Activated CD4-positive, alpha-beta T cell treated with anti-CD3 and anti-CD28 coated beads, Interleukin-2, Interleukin-6, amounts not matched to agents 100 ng/mL and 50 ng/mL, durations not matched to agents 16 hours and 8 hours (primary cell): ENCODE results near the gene ATP10A.

Experiments used
- DNase-seq: peaks from one replicate; pipeline ENCODE4 v3.0.0-alpha.2; 2020

Gene ATP10A

DNA sequence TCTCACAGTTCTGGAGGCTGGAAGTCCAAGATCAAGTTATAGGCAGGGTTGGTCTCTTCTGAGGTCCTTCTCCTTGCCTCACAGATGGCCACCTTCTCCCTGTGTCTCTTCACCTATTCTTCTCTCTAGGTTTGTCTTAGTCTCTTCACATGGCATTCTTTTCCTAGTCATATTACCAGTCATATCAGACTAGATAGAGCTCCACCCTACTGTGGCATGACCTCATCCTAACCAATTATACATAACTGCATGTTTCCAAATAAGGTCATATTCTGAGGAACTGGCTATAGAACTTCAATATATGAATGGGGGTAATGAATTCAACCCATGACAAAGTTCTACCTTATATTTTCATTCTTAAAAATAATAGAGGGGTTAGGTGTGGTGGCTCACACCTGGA, 227.9 kb downstream of the ATP10A start:
- no peak for DNase-seq

DNA sequence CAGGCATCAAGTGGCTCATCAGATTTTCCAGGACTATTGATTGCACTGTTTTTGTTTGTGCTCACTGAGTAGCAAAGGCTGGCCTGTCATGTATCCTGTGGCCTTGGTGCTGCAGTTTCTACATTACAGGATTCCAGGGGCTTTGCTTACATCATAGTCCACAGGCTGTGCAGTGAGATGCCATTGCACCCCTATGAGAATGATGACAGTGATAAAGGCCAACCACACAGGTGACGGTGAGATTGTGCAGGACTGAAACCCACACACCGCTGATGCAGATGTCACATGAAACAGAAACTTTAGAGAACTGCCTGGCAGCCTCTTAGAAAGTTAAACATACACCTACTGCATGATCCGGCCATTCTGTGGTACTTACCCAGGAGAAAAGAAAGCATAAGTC, 229.3 kb downstream of the ATP10A start:
- DNase-seq: no peak

DNA sequence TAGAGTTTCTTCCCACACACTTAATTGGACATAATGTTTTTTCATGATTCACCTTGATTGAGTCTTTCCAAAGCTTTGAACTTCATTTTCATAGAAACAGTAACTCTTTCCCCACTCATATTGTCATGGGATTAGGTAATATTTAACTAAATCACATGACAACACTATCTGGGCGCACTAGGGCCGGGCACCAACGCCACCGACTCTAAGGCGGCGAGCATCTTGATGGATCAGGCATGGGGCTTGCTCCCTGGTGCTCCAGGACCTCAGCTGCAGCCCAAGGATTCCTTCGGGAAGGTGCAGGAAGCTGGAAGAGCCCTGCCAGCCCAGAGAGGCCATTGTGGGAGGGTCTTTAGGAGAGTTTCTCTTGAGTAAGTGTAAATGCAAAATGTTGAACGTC, 231.2 kb downstream of the ATP10A start:
- no peak for DNase-seq
